HCT116 (cell line): ENCODE data around the gene BCL11B. TPM values are rescaled to one million over a fixed set of nuclear protein-coding genes. Genes with fewer than 3 reads are reported as not detected.

Source experiments
- ATAC-seq: fragments of 200-7000 bp; cut with Tn5 transposase; 2 replicates; pipeline ENCODE4 v1.9.1; 2020; ENCODE audit warnings: mild to moderate bottlenecking, moderate library complexity
- BruUV-seq: library from RNA; stranded (reverse); fragments of 400-500 nt; replicated peaks from 2 replicates; lab custom pipeline; 2021; lab: Mats Ljungman, UMichigan
- CTCF ChIA-PET: fragments of 300-600 bp; sonication (Branson Sonifier 250); formaldehyde crosslinking; loops from one replicate; lab custom pipeline; 2021; ENCODE audit warnings: antibody characterized with exemption; lab: Charles Lee
- POLR2A ChIA-PET: fragments of 300-600, 350-600 bp; sonication (Branson Sonifier 250); formaldehyde crosslinking; loops from one replicate; lab custom pipeline; 2021; ENCODE audit warnings: antibody characterized with exemption; lab: Charles Lee
- RAD21 ChIA-PET, 2 experiments: fragments of 300-600 bp; sonication (Branson Sonifier 250); formaldehyde crosslinking; loops; one replicate each; lab custom pipeline; 2023; ENCODE audit warnings: low total read pairs in 2 of 2; ENCODE audit not compliant: uncharacterized antibody in 2 of 2, unreplicated experiment in 2 of 2, low non-redundant PET in 1 of 2; lab: Charles Lee
- DNase-seq: peaks from one replicate; pipeline ENCODE4 v3.0.0-alpha.2; 2010; ENCODE audit warnings: low read depth, low spot score
- H2AFZ ChIP-seq: fragments of 200-600 bp; shearing (Covaris generic), sonication (generic); 2 replicates; pipeline ENCODE4 v1.6.1; 2017; ENCODE audit warnings: low read depth, mixed run types, mixed read lengths, antibody characterized with exemption, low read length; ENCODE audit not compliant: poor library complexity, severe bottlenecking
- H3K27ac ChIP-seq: 2 replicates; pipeline ENCODE4 v1.5.1; 2012; ENCODE audit warnings: low read depth, low read length
- H3K27me3 ChIP-seq: fragments of 200-600 bp; sonication (generic); 2 replicates; pipeline ENCODE4 v1.6.1; 2016; ENCODE audit warnings: mixed run types, low read length, mixed read lengths; ENCODE audit not compliant: insufficient read depth
- H3K36me3 ChIP-seq, 2 experiments: fragments of 200-500 bp in 1 of 2; fragments of 200-600 bp in 1 of 2; sonication (Bioruptor generic) in 1 of 2; sonication (generic) in 1 of 2; 2 replicates each; pipeline versions ENCODE4 v1.5.1 to v1.6.1; 2014 to 2016; ENCODE audit warnings: low read length in 2 of 2, inconsistent platforms in 1 of 2, mixed read lengths in 1 of 2, mixed run types in 1 of 2; ENCODE audit not compliant: insufficient read depth in 2 of 2, control insufficient read depth in 1 of 2
- H3K4me1 ChIP-seq, 2 experiments: fragments of 200-600 bp in 1 of 2; sonication (generic) in 1 of 2; 2 replicates each; pipeline versions ENCODE4 v1.5.1 to v1.6.1; 2012 to 2017; ENCODE audit warnings: low read length in 2 of 2, inconsistent platforms in 1 of 2, mild to moderate bottlenecking in 1 of 2, mixed read lengths in 1 of 2, mixed run types in 1 of 2, moderate library complexity in 1 of 2; ENCODE audit not compliant: insufficient read depth in 2 of 2, control insufficient read depth in 1 of 2
- H3K4me2 ChIP-seq: fragments of 200-600 bp; sonication (generic); 2 replicates; pipeline ENCODE4 v1.6.1; 2017; ENCODE audit warnings: mixed run types, low read length, mixed read lengths
- H3K4me3 ChIP-seq, 2 experiments: fragments of 200-600 bp in 1 of 2; sonication (generic) in 1 of 2; replicated peaks in 1 of 2; 2 replicates each; pipeline ENCODE4 v1.5.1; 2011 to 2016; ENCODE audit warnings: low read length in 2 of 2, control low read depth in 1 of 2, low read depth in 1 of 2, mild to moderate bottlenecking in 1 of 2, mixed read lengths in 1 of 2, mixed run types in 1 of 2
- H3K79me2 ChIP-seq: fragments of 200-600 bp; sonication (generic); 2 replicates; pipeline ENCODE4 v1.6.1; 2017; ENCODE audit warnings: mild to moderate bottlenecking, mixed run types, low read length, moderate library complexity, mixed read lengths; ENCODE audit not compliant: insufficient read depth
- H3K9ac ChIP-seq: fragments of 200-600 bp; sonication (generic); 2 replicates; pipeline ENCODE4 v1.6.1; 2016; ENCODE audit warnings: low read length, mixed read lengths
- H3K9me2 ChIP-seq: fragments of 200-600 bp; sonication (generic), shearing (Covaris generic); 2 replicates; pipeline ENCODE4 v1.6.1; 2017; ENCODE audit warnings: mixed run types, mild to moderate bottlenecking, moderate library complexity; ENCODE audit not compliant: insufficient read depth
- H3K9me3 ChIP-seq, 2 experiments: fragments of 200-500 bp in 1 of 2; fragments of 200-600 bp in 1 of 2; sonication (Bioruptor generic) in 1 of 2; sonication (generic) in 1 of 2; 2 replicates each; pipeline ENCODE4 v1.6.1; 2014 to 2017; ENCODE audit warnings: low read length in 2 of 2, mixed read lengths in 2 of 2, inconsistent platforms in 1 of 2, low read depth in 1 of 2, mild to moderate bottlenecking in 1 of 2, mixed run types in 1 of 2, moderate library complexity in 1 of 2; ENCODE audit not compliant: control insufficient read depth in 1 of 2, insufficient read depth in 1 of 2
- H4K20me1 ChIP-seq: fragments of 200-600 bp; sonication (generic), shearing (Covaris generic); 2 replicates; pipeline ENCODE4 v1.6.1; 2017; ENCODE audit warnings: mixed run types, mild to moderate bottlenecking, moderate library complexity; ENCODE audit not compliant: insufficient read depth
- JUND ChIP-seq: IDR thresholded peaks from 2 replicates; pipeline ENCODE4 v1.6.1; 2012
- SP1 ChIP-seq: IDR thresholded peaks from 2 replicates; pipeline ENCODE4 v1.6.1; 2012; ENCODE audit warnings: low read depth
- TCF7L2 ChIP-seq: IDR thresholded peaks from 2 replicates; pipeline ENCODE4 v1.7.0; 2011; ENCODE audit warnings: borderline replicate concordance, inconsistent platforms; ENCODE audit not compliant: insufficient read depth, insufficient read length; ENCODE audit errors: extremely low read depth
- ZBTB33 ChIP-seq: IDR thresholded peaks from 2 replicates; pipeline ENCODE4 v1.6.1; 2011; ENCODE audit warnings: mild to moderate bottlenecking, low read length, moderate library complexity; ENCODE audit not compliant: insufficient replicate concordance; ENCODE audit errors: extremely low read depth
- ZFX ChIP-seq: fragments of 450-650 bp; IDR thresholded peaks from 2 replicates; pipeline ENCODE4 v1.6.1; 2017
- intact Hi-C: fragments of 100-400 bp; cut with micrococcal nuclease; formaldehyde crosslinking; loops from 2 replicates; pipeline ENCODE4 v1.10.0; 2022
- total RNA-seq: library from RNA; stranded (reverse); gene quantifications from one replicate; pipeline ENCODE4 v1.2.1, GENCODE V29; 2021; ENCODE audit not compliant: unreplicated experiment

The BCL11B gene
- total RNA-seq, 1 experiment from 2014 or later: 1.1 TPM

GRCh38 chr14:99231850-99232713, 39.9 kb downstream of the BCL11B start:
- ATAC-seq: peak; percentile 88
- no peak overlapping the region for H3K4me3 ChIP-seq
- no peaks in the 10 kb centered on the region for H3K79me2 ChIP-seq
- intact Hi-C loops: no loop called here
- no peaks in the 10 kb centered on the region for H3K9me2 ChIP-seq
- peak overlapping the region; percentile 1; the same call in 1 of the 2 replicates for H3K9ac ChIP-seq
- peak; percentile 15 for DNase-seq
- H2AFZ ChIP-seq: peak overlapping the region; percentile 38
- H3K36me3 ChIP-seq: no peaks in the 10 kb centered on the region
- peak overlapping the region; percentile 42 for H3K4me2 ChIP-seq
- no peaks in the 10 kb centered on the region for H3K9me3 ChIP-seq
- no peak overlapping the region; the same call in 1 of the 2 replicates for H3K27ac ChIP-seq
- H4K20me1 ChIP-seq: no peaks in the 10 kb centered on the region
- ChIA-PET RAD21 (no interaction called here), CTCF (no interaction called here), POLR2A (no interaction called here)
- no peak for TF ChIP-seq ZBTB33
- TF ChIP-seq ZFX: no peak
- no peak for TF ChIP-seq TCF7L2
- TF ChIP-seq JUND: no peak
- TF ChIP-seq SP1: no peak
- no TSS peak for BruUV-seq
- no peaks in the 10 kb centered on the region for H3K27me3 ChIP-seq
- H3K4me1 ChIP-seq: peaks cover 22 to 56% of the 10 kb centered on the region in 2 experiments; a peak in 3 of 4 replicates
